Measurements from ENCODE around the gene KCNK6. TPM values are rescaled to one million over a fixed set of nuclear protein-coding genes. Genes with fewer than 3 reads are reported as not detected.
"Not testable (repeated sequence)": the region's sequence is repeated elsewhere in the genome, so short reads cannot be mapped to it uniquely, and the experiment has no call there.

KCNK6 gene
- total RNA-seq, 1 donor from 2014 or later: 19.0 TPM

DNA sequence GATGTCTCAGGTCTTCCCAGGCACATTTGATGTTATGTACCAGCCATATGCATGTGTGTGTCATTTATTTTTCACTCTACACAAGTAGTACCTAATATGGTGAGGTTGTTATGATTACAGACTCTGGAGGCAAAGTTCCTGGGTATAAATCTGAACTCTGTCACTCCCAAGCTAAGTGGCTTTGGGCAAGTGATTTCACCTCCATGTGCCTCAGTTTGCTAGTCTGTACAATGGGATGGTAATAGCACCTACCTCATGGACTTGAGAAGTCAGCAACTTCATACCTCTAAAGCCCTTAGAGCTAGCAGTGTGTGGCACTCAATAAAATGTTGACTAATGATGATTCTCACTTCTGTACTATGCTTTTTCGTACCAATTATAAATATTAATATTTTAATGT lies 12.1 kb downstream of the KCNK6 start:
- FAIRE-seq: no peak
- peaks cover 20% of the 10 kb centered on the region for H3K36me3 ChIP-seq (ENCODE audit: control insufficient read depth, insufficient read depth, low read length)
- DNase-seq (ENCODE audit: low read depth): no peak
- TF ChIP-seq, protein P1, sequence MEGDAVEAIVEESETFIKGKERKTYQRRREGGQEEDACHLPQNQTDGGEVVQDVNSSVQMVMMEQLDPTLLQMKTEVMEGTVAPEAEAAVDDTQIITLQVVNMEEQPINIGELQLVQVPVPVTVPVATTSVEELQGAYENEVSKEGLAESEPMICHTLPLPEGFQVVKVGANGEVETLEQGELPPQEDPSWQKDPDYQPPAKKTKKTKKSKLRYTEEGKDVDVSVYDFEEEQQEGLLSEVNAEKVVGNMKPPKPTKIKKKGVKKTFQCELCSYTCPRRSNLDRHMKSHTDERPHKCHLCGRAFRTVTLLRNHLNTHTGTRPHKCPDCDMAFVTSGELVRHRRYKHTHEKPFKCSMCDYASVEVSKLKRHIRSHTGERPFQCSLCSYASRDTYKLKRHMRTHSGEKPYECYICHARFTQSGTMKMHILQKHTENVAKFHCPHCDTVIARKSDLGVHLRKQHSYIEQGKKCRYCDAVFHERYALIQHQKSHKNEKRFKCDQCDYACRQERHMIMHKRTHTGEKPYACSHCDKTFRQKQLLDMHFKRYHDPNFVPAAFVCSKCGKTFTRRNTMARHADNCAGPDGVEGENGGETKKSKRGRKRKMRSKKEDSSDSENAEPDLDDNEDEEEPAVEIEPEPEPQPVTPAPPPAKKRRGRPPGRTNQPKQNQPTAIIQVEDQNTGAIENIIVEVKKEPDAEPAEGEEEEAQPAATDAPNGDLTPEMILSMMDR (IDR thresholded peaks at IDR 0.05; ENCODE audit: insufficient read depth, low read length, severe bottlenecking): no peak
- H3K27me3 ChIP-seq (ENCODE audit: control insufficient read depth, insufficient read depth, low read length): no peaks in the 10 kb centered on the region
- no peak overlapping the region for H3K4me3 ChIP-seq (ENCODE audit: low read depth, low read length)

DNA sequence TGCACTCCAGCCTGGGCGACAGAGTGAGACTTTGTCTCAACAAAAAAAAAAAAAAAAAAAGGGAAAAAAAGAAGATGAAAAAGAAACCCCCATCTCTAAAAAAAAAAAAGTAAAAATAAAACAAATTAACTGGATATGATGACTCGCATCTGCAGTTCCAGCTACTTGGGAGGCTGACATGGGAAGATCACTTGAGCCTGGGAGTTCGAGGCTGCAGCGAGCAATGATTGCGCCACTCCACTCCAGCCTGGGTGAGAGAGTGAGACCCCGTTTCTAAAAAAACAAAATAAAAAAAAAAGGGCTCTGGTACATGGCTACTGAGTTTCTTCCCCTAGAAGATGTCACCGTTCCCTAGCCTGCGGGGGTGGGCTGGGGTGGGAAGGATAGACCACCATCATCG lies 13.6 kb downstream of the KCNK6 start:
- FAIRE-seq (no peak), DNase-seq (ENCODE audit: low read depth) (no peak)
- Histone ChIP-seq H3K4me3 (ENCODE audit: low read depth, low read length) (no peak overlapping the region), H3K36me3 (ENCODE audit: control insufficient read depth, insufficient read depth, low read length) (peaks cover 9% of the 10 kb centered on the region), H3K27me3 (ENCODE audit: control insufficient read depth, insufficient read depth, low read length) (no peaks in the 10 kb centered on the region)
- TF ChIP-seq, protein P1 (IDR thresholded peaks at IDR 0.05; ENCODE audit: insufficient read depth, low read length, severe bottlenecking): no peak

DNA sequence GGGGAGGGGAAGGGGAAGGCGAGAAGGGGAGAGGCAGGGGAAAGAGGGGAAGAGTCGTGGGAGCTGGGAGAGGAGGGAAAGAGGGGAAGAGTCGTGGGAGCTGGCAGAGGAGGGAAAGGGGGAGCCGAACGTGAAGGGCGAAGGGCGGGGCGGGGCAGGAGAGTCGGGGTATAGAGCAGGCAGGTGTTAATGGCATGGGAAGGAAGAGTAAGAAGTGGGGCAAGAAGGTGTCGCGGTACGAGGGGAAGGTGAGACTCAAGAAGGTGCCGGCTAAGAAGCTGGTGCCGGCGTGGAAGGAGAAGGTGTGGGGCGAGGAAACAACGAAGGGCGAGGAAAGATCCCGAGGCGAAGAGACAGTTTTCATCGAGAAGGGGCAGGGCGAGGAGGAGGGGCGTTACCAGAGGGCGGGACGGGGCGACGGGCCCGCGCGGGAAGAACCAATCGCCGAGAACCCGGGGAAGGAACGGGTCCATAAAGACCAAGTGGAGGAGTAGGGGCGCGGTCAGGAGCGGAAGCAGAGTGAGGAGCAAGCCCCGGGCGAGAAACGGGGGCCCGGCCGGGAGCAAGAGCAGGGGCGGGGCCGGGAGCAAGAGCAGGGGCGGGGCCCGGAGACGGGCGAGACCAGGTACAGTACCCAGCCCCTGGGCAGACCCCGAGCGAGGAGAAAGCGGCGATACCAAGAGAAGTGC lies 16.4 kb downstream of the KCNK6 start:
- no peak for FAIRE-seq
- H3K27me3 ChIP-seq (ENCODE audit: control insufficient read depth, insufficient read depth, low read length): no peaks in the 10 kb centered on the region
- peaks cover 6% of the 10 kb centered on the region for H3K36me3 ChIP-seq (ENCODE audit: control insufficient read depth, insufficient read depth, low read length)
- TF ChIP-seq, protein P1 (IDR thresholded peaks at IDR 0.05; ENCODE audit: insufficient read depth, low read length, severe bottlenecking): no peak
- peak overlapping the region; percentile 92 for H3K4me3 ChIP-seq (ENCODE audit: low read depth, low read length)
- peak; percentile 86 for DNase-seq (ENCODE audit: low read depth)

DNA sequence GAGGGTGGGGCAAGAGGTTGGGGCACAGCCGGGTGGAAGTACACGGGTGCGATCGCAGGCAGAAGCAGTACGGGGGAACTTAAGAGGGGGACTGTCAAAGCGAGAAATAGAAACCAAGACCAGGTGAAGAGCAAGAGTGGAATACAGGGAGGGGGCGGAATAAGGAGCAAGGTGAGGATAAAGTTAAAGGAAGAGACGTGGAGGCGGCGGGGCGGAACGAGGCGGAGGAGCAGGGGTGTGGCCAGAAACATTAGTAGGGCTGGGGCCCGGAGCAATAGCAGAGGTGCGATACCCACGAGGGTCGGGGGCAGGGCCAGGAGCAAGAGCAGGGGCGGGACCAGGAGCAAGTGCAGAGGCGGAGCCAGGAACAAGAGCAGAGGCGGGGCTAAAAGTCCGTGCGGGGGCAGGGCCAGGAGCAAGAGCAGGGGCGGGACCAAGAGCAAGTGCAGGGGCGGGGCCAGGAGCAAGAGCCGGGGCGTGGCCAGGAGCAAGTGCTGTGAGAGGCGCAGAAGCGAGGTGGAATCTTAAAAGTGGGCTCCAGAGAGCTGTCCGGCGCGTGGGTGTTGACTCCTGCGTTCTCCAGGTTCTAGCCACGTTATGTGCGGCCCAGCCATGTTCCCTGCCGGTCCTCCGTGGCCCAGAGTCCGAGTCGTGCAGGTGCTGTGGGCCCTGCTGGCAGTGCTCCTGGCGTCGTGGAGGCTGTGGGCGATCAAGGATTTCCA lies 17.2 kb downstream of the KCNK6 start:
- H3K4me3 ChIP-seq (ENCODE audit: low read depth, low read length): peak overlapping the region; percentile 92
- FAIRE-seq: no peak

DNA sequence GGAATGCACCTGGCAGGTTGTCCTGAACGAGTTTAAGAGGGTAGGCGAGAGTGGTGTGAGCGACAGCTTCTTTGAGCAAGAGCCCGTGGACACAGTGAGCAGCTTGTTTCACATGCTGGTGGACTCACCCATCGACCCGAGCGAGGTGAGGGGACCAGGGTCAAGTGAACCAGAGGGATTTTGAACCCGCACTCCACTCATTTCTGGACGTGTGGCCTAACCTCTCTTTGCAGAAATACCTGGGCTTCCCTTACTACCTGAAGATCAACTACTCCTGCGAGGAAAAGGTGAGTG lies 17.7 kb downstream of the KCNK6 start:
- H3K36me3 ChIP-seq (ENCODE audit: control insufficient read depth, insufficient read depth, low read length): peaks cover 6% of the 10 kb centered on the region
- TF ChIP-seq, protein P1 (IDR thresholded peaks at IDR 0.05; ENCODE audit: insufficient read depth, low read length, severe bottlenecking): no peak
- H3K4me3 ChIP-seq (ENCODE audit: low read depth, low read length): peak overlapping the region; percentile 92
- H3K27me3 ChIP-seq (ENCODE audit: control insufficient read depth, insufficient read depth, low read length): no peaks in the 10 kb centered on the region
- DNase-seq (ENCODE audit: low read depth): no peak
- no peak for FAIRE-seq

More for the DNA sequence above, 17.2 kb downstream of the KCNK6 start:
- DNase-seq (ENCODE audit: low read depth): peak; percentile 90
- no peaks in the 10 kb centered on the region for H3K27me3 ChIP-seq (ENCODE audit: control insufficient read depth, insufficient read depth, low read length)
- TF ChIP-seq, protein P1 (IDR thresholded peaks at IDR 0.05; ENCODE audit: insufficient read depth, low read length, severe bottlenecking): no peak
- H3K36me3 ChIP-seq (ENCODE audit: control insufficient read depth, insufficient read depth, low read length): peaks cover 6% of the 10 kb centered on the region

DNA sequence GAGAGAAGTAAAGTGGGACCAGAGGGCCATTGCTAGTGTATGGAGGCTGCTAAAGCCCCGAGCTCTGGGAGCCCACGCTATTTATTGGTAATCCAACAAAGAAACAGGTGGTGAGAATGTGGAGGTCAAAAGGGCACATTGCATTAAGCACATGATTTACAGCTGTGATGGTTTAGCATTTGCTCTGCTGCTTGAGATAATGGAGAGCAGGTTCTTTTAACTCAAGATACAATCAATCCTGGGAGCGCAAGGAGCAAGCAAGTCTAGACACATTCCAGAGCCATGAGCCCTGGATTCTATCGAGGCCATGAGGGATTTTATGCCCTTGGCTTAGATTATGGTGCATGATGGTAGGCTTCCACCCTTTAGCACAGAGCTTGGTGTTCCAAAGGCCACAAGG lies 19.4 kb downstream of the KCNK6 start:
- not testable (repeated sequence) for FAIRE-seq

More for the DNA sequence above, 19.4 kb downstream of the KCNK6 start:
- not testable (repeated sequence) for H3K36me3 ChIP-seq (ENCODE audit: control insufficient read depth, insufficient read depth, low read length); H3K4me3 ChIP-seq (ENCODE audit: low read depth, low read length); DNase-seq (ENCODE audit: low read depth); H3K27me3 ChIP-seq (ENCODE audit: control insufficient read depth, insufficient read depth, low read length)
